Astrocyte (in vitro differentiated cells and primary cell): Measurements from ENCODE around the gene GSTT4. TPM values are rescaled to one million over a fixed set of nuclear protein-coding genes. Genes with fewer than 3 reads are reported as not detected.
"Not testable (repeated sequence)": the region's sequence is repeated elsewhere in the genome, so short reads cannot be mapped to it uniquely, and the experiment has no call there.

Source experiments
- DNase-seq: peaks from one replicate; pipeline ENCODE4 v3.0.0-alpha.2; 2010; ENCODE audit warnings: low read depth
- FAIRE-seq: peaks from 2 replicates; lab custom pipeline; 2011; peaks lifted over from hg19 to GRCh38; lab: Jason Lieb, UNC
- H2AFZ ChIP-seq: 2 replicates; pipeline ENCODE4 v1.6.0; 2012; ENCODE audit warnings: low read depth, low read length, inconsistent platforms
- H3K27ac ChIP-seq: 2 replicates; pipeline ENCODE4 v1.5.1; 2011; ENCODE audit warnings: low read depth, low read length, inconsistent platforms
- H3K27me3 ChIP-seq: 2 replicates; pipeline ENCODE4 v1.6.0; 2011; ENCODE audit warnings: low read length, inconsistent platforms; ENCODE audit not compliant: insufficient read depth
- H3K36me3 ChIP-seq: 2 replicates; pipeline ENCODE4 v1.5.1; 2011; ENCODE audit warnings: low read length, inconsistent platforms; ENCODE audit not compliant: insufficient read depth
- H3K4me1 ChIP-seq: 2 replicates; pipeline ENCODE4 v1.5.1; 2011; ENCODE audit warnings: low read length, inconsistent platforms; ENCODE audit not compliant: insufficient read depth
- H3K4me2 ChIP-seq: 2 replicates; pipeline ENCODE4 v1.6.0; 2012; ENCODE audit warnings: low read length, inconsistent platforms
- H3K4me3 ChIP-seq: 2 replicates; pipeline ENCODE4 v1.5.1; 2011; ENCODE audit warnings: low read depth, mild to moderate bottlenecking, low read length, inconsistent platforms; ENCODE audit not compliant: insufficient read depth
- H3K79me2 ChIP-seq: 2 replicates; pipeline ENCODE4 v1.6.0; 2012; ENCODE audit warnings: mild to moderate bottlenecking, low read length, inconsistent platforms; ENCODE audit not compliant: insufficient read depth
- H3K9ac ChIP-seq: 2 replicates; pipeline ENCODE4 v1.6.0; 2012; ENCODE audit warnings: mild to moderate bottlenecking, low read length, inconsistent platforms
- H3K9me3 ChIP-seq: 2 replicates; pipeline ENCODE4 v1.5.1; 2012; ENCODE audit warnings: low read depth, mild to moderate bottlenecking, low read length, inconsistent platforms; ENCODE audit not compliant: insufficient read depth
- H4K20me1 ChIP-seq: 2 replicates; pipeline ENCODE4 v1.6.0; 2012; ENCODE audit warnings: low read length, inconsistent platforms; ENCODE audit not compliant: insufficient read depth
- H3K27ac Mint-ChIP-seq: one replicate; pipeline ENCODE4 v1.8.0; 2021; ENCODE audit warnings: mild to moderate bottlenecking, mixed read lengths; ENCODE audit not compliant: unreplicated experiment
- H3K27me3 Mint-ChIP-seq: one replicate; pipeline ENCODE4 v1.8.0; 2021; ENCODE audit warnings: low read depth, mixed read lengths; ENCODE audit not compliant: unreplicated experiment
- H3K36me3 Mint-ChIP-seq: one replicate; pipeline ENCODE4 v1.8.0; 2021; ENCODE audit warnings: low read depth, mixed read lengths; ENCODE audit not compliant: unreplicated experiment
- H3K4me1 Mint-ChIP-seq: one replicate; pipeline ENCODE4 v1.8.0; 2021; ENCODE audit warnings: low read depth, mixed read lengths; ENCODE audit not compliant: unreplicated experiment
- H3K4me3 Mint-ChIP-seq: one replicate; pipeline ENCODE4 v1.8.0; 2021; ENCODE audit warnings: mild to moderate bottlenecking, moderate library complexity, mixed read lengths; ENCODE audit not compliant: unreplicated experiment
- H3K9me3 Mint-ChIP-seq: one replicate; pipeline ENCODE4 v1.8.0; 2021; ENCODE audit warnings: mild to moderate bottlenecking, mixed read lengths; ENCODE audit not compliant: unreplicated experiment
- EZH2 ChIP-seq: IDR thresholded peaks from 2 replicates; pipeline ENCODE4 v1.6.1; 2012; ENCODE audit warnings: mild to moderate bottlenecking, low read length, inconsistent platforms; ENCODE audit not compliant: insufficient read depth
- total RNA-seq: library from RNA; stranded (reverse); gene quantifications from 2 replicates; pipeline ENCODE4 v1.2.1, GENCODE V29; 2021
- TF ChIP-seq, protein P1 (sequence below): IDR thresholded peaks from 2 replicates; pipeline ENCODE4 v1.5.1; 2011; ENCODE audit warnings: low read depth, mild to moderate bottlenecking, inconsistent platforms, low read length, moderate library complexity; ENCODE audit not compliant: insufficient read depth

The GSTT4 gene
- total RNA-seq, 1 donor from 2014 or later = not detected

DNA sequence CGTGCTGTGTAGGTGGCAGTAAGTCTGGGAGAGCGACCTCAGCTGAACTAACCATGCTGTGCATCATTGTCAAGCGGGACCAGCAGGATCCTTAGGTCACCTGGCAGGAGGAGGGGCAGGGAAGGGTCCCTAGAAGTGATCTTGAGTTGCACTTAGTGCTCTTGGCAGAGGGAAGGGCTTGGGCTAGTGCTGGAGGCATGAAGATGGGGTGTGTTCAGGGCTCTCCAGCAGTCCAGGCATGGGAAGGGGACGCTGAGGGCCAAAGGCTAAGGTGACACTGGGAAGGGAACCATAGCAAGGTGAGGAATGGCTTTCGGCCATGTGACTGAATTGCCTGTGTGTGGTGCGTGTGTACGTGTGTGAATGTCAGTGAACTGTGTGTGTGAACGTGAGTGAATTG, 19.2 kb downstream of the GSTT4 start:
- H3K36me3 Mint-ChIP-seq, H3K4me2 ChIP-seq, H3K9me3 ChIP-seq, H3K4me1 Mint-ChIP-seq, H3K27ac ChIP-seq, H3K27me3 ChIP-seq, H3K36me3 ChIP-seq, H2AFZ ChIP-seq, H3K9ac ChIP-seq, H3K4me3 ChIP-seq, H3K27ac Mint-ChIP-seq, H3K4me1 ChIP-seq, H3K27me3 Mint-ChIP-seq, H3K4me3 Mint-ChIP-seq, FAIRE-seq, H4K20me1 ChIP-seq, H3K9me3 Mint-ChIP-seq, DNase-seq, H3K79me2 ChIP-seq: not testable (repeated sequence)

DNA sequence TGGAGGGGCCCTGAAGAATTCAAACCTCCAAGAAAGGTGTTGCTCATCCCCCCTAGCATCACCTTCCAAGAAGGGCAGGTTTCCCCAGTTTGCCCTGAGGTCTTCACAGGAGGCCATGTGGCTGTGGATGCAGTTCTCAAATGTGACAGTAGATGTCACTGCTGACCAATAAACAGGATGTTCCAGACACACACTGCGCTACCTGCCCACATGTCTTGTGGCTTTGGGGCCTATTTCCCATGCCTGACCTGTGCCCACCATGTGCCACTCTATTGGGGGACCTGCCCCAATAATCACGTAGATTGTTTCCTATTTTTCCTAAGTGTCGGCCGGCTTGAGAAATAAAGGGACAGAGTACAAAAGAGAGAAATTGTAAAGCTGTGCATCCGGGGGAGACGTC, 20.8 kb downstream of the GSTT4 start:
- Mint-ChIP-seq H3K4me3 (no peak overlapping the region), H3K36me3 (no peaks in the 10 kb centered on the region)
- no peaks in the 10 kb centered on the region for H3K79me2 ChIP-seq

DNA sequence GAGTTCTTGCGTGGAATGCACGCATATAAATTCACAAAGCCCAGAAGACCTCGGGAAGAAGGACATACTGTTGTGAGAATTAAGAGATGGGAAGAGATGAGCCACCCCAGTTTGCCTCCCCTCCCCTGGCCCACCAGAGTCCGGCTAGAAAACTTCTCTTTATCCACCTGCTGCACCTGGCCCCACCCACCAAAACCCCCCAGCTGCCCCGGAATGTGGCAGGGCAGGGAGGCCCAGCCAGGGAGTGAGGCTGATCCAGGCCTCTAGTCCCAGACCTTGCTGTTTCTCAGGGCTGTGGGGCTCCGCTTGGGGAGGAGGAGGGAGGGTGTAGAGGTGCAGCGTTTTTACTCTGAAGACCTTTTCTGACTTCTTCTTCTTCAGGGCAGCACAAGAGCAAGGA, 24.7 kb downstream of the GSTT4 start:
- H3K36me3 ChIP-seq = not testable (repeated sequence)

More for the DNA sequence above, 20.8 kb downstream of the GSTT4 start:
- Histone ChIP-seq H3K4me1 (no peaks in the 10 kb centered on the region), H3K36me3 (no peaks in the 10 kb centered on the region), H2AFZ (no peak overlapping the region), H3K27me3 (no peaks in the 10 kb centered on the region), H3K4me3 (no peak overlapping the region), H3K9ac (no peak overlapping the region), H3K27ac (no peak overlapping the region), H4K20me1 (no peaks in the 10 kb centered on the region), H3K9me3 (no peaks in the 10 kb centered on the region), H3K4me2 (no peak overlapping the region)
- DNase-seq = no peak
- no peak for TF ChIP-seq EZH2
- TF ChIP-seq, protein P1, sequence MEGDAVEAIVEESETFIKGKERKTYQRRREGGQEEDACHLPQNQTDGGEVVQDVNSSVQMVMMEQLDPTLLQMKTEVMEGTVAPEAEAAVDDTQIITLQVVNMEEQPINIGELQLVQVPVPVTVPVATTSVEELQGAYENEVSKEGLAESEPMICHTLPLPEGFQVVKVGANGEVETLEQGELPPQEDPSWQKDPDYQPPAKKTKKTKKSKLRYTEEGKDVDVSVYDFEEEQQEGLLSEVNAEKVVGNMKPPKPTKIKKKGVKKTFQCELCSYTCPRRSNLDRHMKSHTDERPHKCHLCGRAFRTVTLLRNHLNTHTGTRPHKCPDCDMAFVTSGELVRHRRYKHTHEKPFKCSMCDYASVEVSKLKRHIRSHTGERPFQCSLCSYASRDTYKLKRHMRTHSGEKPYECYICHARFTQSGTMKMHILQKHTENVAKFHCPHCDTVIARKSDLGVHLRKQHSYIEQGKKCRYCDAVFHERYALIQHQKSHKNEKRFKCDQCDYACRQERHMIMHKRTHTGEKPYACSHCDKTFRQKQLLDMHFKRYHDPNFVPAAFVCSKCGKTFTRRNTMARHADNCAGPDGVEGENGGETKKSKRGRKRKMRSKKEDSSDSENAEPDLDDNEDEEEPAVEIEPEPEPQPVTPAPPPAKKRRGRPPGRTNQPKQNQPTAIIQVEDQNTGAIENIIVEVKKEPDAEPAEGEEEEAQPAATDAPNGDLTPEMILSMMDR = no peak
- no peaks in the 10 kb centered on the region for H3K4me1 Mint-ChIP-seq
- H3K9me3 Mint-ChIP-seq = no peaks in the 10 kb centered on the region
- peaks cover 6% of the 10 kb centered on the region for H3K27me3 Mint-ChIP-seq
- no peak overlapping the region for H3K27ac Mint-ChIP-seq
- no peak for FAIRE-seq

DNA sequence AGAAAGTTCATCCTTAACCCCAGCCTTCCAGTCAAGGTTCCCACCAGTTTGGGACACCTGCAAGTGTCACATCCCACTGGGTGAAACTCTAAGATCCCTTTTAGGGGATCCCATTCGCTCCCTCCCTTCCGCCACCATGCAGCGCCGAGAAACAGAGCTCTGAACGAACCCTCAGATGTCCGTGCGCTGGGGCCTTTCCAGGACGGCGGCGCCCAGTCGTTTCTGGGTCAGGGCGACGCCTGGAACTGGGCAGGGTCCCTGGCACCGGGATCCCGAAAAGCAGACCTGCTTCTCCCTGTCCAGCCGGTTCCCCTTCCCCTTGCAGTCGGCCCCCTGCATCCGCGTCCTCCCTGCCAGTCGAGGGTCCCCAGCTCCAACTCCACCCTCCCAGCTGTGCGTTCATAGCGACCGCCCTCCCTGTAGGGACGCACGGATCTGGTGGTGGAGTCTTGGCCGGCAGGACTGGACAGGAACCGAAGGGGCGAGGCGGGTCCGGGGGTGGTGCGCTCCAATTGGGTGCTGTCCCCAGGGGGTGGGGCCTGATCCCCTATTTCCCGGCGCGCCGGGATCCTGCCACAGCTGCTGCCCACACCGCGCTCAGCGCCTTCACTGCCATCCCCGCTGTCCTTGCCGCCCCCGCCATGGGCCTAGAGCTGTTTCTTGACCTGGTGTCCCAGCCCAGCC, 25.6 kb downstream of the GSTT4 start, which contains the start of gene GSTT2:
Gene GSTT2, plus strand, starts transcription at position 578 of the 684 bp plus-strand sequence.
- not testable (repeated sequence) for FAIRE-seq, H3K4me3 ChIP-seq, H3K4me1 ChIP-seq, H3K79me2 ChIP-seq, H3K27ac ChIP-seq, DNase-seq, H3K4me2 ChIP-seq, H4K20me1 ChIP-seq, H3K27me3 Mint-ChIP-seq, H3K4me3 Mint-ChIP-seq, H3K27ac Mint-ChIP-seq, H3K4me1 Mint-ChIP-seq, H3K36me3 Mint-ChIP-seq, H3K9ac ChIP-seq, H3K9me3 ChIP-seq, H3K9me3 Mint-ChIP-seq, H3K36me3 ChIP-seq, H2AFZ ChIP-seq, H3K27me3 ChIP-seq

More for the DNA sequence above, 24.7 kb downstream of the GSTT4 start:
- not testable (repeated sequence) for H3K27ac ChIP-seq, H4K20me1 ChIP-seq, H3K4me3 Mint-ChIP-seq, H3K4me1 ChIP-seq, H3K4me1 Mint-ChIP-seq, H2AFZ ChIP-seq, FAIRE-seq, H3K36me3 Mint-ChIP-seq, H3K4me3 ChIP-seq, H3K79me2 ChIP-seq, H3K4me2 ChIP-seq, H3K27ac Mint-ChIP-seq, H3K9ac ChIP-seq, H3K9me3 ChIP-seq, H3K27me3 Mint-ChIP-seq, H3K9me3 Mint-ChIP-seq, H3K27me3 ChIP-seq, DNase-seq

DNA sequence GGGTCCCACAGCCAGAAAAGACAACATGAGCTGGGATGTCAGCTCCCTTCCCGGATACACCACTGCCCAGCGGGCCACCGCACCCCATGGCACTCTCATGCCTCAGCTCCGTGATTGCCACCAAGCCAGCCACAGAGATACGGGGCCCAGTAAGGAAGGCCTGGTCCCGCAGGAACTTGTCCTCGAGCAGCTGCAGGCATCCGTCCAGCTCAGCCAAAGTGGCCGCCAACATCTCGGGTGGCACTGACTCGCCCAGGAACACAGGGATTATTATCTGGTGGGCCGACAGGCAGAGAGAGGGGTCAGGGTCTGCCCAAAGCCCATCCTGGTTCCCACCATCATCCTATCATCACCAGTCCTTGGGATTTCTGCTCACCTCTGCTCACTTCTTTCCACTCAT, 27.9 kb downstream of the GSTT4 start:
- H3K4me1 Mint-ChIP-seq, H3K36me3 ChIP-seq, FAIRE-seq, H3K27me3 Mint-ChIP-seq, H3K4me1 ChIP-seq, H3K9me3 Mint-ChIP-seq, H3K27ac Mint-ChIP-seq, H3K27me3 ChIP-seq, H3K9me3 ChIP-seq, H3K27ac ChIP-seq, H3K4me3 ChIP-seq, DNase-seq, H3K36me3 Mint-ChIP-seq, H3K9ac ChIP-seq, H3K4me3 Mint-ChIP-seq, H3K79me2 ChIP-seq, H2AFZ ChIP-seq, H3K4me2 ChIP-seq, H4K20me1 ChIP-seq: not testable (repeated sequence)
